ENCODE results near the gene HTR2B.
"Not testable (repeated sequence)": the region's sequence is repeated elsewhere in the genome, so short reads cannot be mapped to it uniquely, and the experiment has no call there.

DNA sequence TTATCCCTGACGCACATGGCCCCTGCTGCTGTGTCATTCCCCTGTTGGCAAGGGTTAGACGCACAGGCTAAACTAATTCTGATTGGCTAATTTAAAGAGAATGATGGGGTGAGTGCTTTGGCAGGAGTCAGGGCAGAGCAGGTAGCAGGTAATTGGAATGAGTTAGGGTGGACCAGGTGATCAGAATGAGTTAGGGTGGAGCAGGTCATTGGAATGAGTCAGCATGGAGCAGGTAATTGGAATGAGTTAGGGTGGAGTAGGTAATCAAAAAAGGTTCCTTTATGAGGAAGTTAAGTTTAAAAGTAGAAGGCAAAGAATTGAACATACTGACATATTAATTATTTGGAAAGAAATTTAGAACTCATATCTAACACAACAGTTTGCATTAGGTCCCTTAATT, 24.5 kb downstream of the HTR2B start:
- not testable (repeated sequence) for TF ChIP-seq POLR2AphosphoS5 (IDR thresholded peaks at IDR 0.05; ENCODE audit: low read depth, low read length); POLR2A (IDR thresholded peaks at IDR 0.05; ENCODE audit: low read depth, low read length); SPI1 (IDR thresholded peaks at IDR 0.05; ENCODE audit: low read depth, low read length); TAF1 (IDR thresholded peaks at IDR 0.05; ENCODE audit: low read depth, low read length); PAX5 (IDR thresholded peaks at IDR 0.05; ENCODE audit: insufficient read depth, low read length, severe bottlenecking)

Measured in GM12891 (cell line).